ENCODE data around the gene NT5DC3.

DNA sequence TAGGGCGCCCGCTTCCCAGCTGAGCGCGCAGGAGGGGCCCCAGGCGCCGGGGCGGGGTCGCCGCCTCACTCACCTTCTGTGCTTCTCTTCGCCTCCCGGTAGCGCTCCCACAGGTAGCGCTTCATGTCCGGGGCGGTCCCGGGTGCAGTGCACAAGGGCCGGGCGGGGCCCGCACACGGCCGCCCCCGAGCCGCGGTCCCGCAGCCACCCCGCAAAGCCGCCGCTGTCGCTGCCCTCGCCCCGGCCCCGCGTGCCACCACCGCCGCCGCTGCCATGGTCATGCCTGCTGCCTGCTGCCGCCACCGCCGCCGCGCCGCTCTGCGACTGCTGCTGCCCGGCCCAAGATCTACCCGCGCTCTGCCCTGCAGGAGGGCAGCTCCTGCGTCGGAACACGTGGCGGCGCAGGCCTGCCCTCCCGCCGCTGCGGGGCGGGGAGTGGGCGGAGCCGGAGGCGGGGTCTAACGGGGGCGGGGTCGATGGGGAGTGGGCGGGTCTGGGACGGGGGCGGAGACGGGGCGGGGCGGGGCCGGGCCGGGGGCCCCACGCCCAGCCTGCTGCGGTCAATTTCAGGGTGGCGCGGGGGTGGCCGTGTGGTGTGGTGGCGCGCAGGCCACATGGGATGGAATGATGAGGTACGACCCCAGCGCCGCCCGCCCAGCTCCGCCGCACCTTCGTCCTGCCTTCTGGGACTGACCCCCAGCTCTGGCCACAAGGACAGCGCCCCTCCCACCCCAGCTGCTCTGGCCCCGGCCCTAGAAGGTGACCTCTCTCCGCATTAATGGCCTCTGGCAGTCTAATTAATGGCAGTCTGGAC lies at the start of gene NT5DC3:
- TF ChIP-seq POLR2A (IDR thresholded peaks at IDR 0.05): peak; percentile 26
- TF ChIP-seq, protein P1, sequence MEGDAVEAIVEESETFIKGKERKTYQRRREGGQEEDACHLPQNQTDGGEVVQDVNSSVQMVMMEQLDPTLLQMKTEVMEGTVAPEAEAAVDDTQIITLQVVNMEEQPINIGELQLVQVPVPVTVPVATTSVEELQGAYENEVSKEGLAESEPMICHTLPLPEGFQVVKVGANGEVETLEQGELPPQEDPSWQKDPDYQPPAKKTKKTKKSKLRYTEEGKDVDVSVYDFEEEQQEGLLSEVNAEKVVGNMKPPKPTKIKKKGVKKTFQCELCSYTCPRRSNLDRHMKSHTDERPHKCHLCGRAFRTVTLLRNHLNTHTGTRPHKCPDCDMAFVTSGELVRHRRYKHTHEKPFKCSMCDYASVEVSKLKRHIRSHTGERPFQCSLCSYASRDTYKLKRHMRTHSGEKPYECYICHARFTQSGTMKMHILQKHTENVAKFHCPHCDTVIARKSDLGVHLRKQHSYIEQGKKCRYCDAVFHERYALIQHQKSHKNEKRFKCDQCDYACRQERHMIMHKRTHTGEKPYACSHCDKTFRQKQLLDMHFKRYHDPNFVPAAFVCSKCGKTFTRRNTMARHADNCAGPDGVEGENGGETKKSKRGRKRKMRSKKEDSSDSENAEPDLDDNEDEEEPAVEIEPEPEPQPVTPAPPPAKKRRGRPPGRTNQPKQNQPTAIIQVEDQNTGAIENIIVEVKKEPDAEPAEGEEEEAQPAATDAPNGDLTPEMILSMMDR (IDR thresholded peaks at IDR 0.05): no peak

All from testis (tissue), 2 donors.